Adrenal gland (tissue), 12 donors: ENCODE results near the gene ANKRD1. TPM values are rescaled to one million over a fixed set of nuclear protein-coding genes. Genes with fewer than 3 reads are reported as not detected.

Experiments
- polyA plus RNA-seq, 3 donors: library from polyadenylated mRNA; stranded (reverse); fragments of 200-250 nt in 2 of 3; fragments of 350-450 nt in 1 of 3; fragmentation: Illumina TruSeq in 1 of 3; extraction: RNeasy Lipid Tissue Mini Kit (QIAGEN cat#74804) in 1 of 3; gene quantifications; one replicate each; pipeline ENCODE4 v1.2.3, GENCODE V29; 2013 to 2014
- small RNA-seq, 2 donors: library from RNA; depleted of rRNA; stranded (forward); fragments of <200 nt; gene quantifications; one replicate each; pipeline ENCODE3, GENCODE V24; 2016
- total RNA-seq, 9 donors: library from RNA; depleted of rRNA in 4 of 9; stranded (reverse); fragments of >200 nt in 4 of 9; fragments of 120-200 nt in 1 of 9; fragmentation: NEBNext Ultra II Directional in 1 of 9; extraction: Animal tissue kit (Norgen Biotek cat#: 25700) in 1 of 9; gene quantifications; one replicate each; pipeline versions ENCODE4 v1.1.0 to v1.2.4, GENCODE V29; 2013 to 2023
- donor health status: healthy with polysubstance abuse.
- donor health status: Bipolar disorder and iron deficiency.
- donor health status: DM: yes; HTN: yes; CAD: no.
- donor health status: DM: no; HTN: no; CAD: no.
- donor health status: DM: no; HTN: no; CAD: no.
- donor health status: DM: yes; HTN: yes; CAD: no.

The ANKRD1 gene
- total and polyA plus RNA-seq, 12 donors = 0.15 to 2.3 (median 0.28) TPM; not detected in 3

Small RNAs within 50 kb of the gene (small RNA-seq; reads per million reads assigned to genes)
- gene RF00019 = 0 reads per million in 2 donors
- gene RNU6-740P = 0 reads per million in 2 donors

Other genes with a start within 250 kb of the ANKRD1 start
- under 1 TPM in 8 of 9 donors, not detected in 1; 0.11 to 0.50 (median 0.35) TPM for gene HTR7, start 63.0 kb downstream of the ANKRD1 start, total RNA-seq
- gene HTR7, start 63.0 kb downstream of the ANKRD1 start, polyA plus RNA-seq = under 1 TPM; 0.03 to 0.48 (median 0.08) TPM
- 10 to 100 TPM; 18.6 to 51.1 (median 26.5) TPM for gene RPP30, start 49.1 kb downstream of the ANKRD1 start, total RNA-seq
- gene RPP30, start 49.1 kb downstream of the ANKRD1 start, polyA plus RNA-seq = 10 to 100 TPM; 40.8 to 60.7 (median 42.6) TPM